ENCODE results near the gene SLC9A9.
A peak's percentile ranks its signal among the peaks of the same experiment; 100 is the strongest.

The SLC9A9 gene

GRCh38 chr3:143263852-143264513 is 584.3 kb downstream of the SLC9A9 start:
- no peak overlapping the region for H2AFZ ChIP-seq (ENCODE audit: insufficient read depth, low read length, poor library complexity)
- H2BK5ac ChIP-seq (ENCODE audit: low read depth, low read length, poor library complexity): no peak overlapping the region
- H3K36me3 ChIP-seq (ENCODE audit: control insufficient read depth in 1 of 2, insufficient read depth in 2 of 2, low read length in 2 of 2): no peaks in the 10 kb centered on the region
- H3K4me3 ChIP-seq (ENCODE audit: low read depth, low read length): no peak overlapping the region
- H4K12ac ChIP-seq (ENCODE audit: low read depth, low read length): no peak overlapping the region
- no peak overlapping the region for H3K9ac ChIP-seq (ENCODE audit: low read length)
- H2BK120ac ChIP-seq (ENCODE audit: insufficient read depth, low read length, poor library complexity): no peak overlapping the region
- no peak overlapping the region for H2AK5ac ChIP-seq (ENCODE audit: low read length)
- no peak overlapping the region for H2BK12ac ChIP-seq (ENCODE audit: low read length)
- no peak overlapping the region for H3K4me2 ChIP-seq (ENCODE audit: low read length)
- no peak overlapping the region for H4K91ac ChIP-seq (ENCODE audit: low read depth, low read length)
- H3K14ac ChIP-seq (ENCODE audit: low read length): no peak overlapping the region
- no peak overlapping the region for H3K4ac ChIP-seq (ENCODE audit: low read depth, low read length)
- peaks cover 2% of the 10 kb centered on the region for H3K79me2 ChIP-seq (ENCODE audit: control insufficient read depth, insufficient read depth, low read length, poor library complexity)
- DNase-seq: no peak
- no peak overlapping the region for H3K23ac ChIP-seq (ENCODE audit: low read length)
- no peak overlapping the region for H3K27ac ChIP-seq (ENCODE audit: low read depth, low read length)
- no CpG with 5 or more reads among the region's 5 CpGs for WGBS (ENCODE audit: extremely low coverage, insufficient coverage, insufficient read length)
- no peaks in the 10 kb centered on the region for H3K9me3 ChIP-seq (ENCODE audit: insufficient read depth, low read depth, low read length)
- no peak overlapping the region for H4K8ac ChIP-seq (ENCODE audit: low read depth, low read length)
- no peaks in the 10 kb centered on the region for H3K27me3 ChIP-seq (ENCODE audit: insufficient read depth, low read length)
- H3K18ac ChIP-seq (ENCODE audit: low read length): no peak overlapping the region
- no peaks in the 10 kb centered on the region for H3K4me1 ChIP-seq (ENCODE audit: control insufficient read depth in 1 of 2, insufficient read depth in 2 of 2, low read length in 2 of 2)
- no peaks in the 10 kb centered on the region for H3K79me1 ChIP-seq (ENCODE audit: low read length)

- no peak overlapping the region for H3K4me3 ChIP-seq (ENCODE audit: low read depth, low read length)
- no peak overlapping the region for H4K91ac ChIP-seq (ENCODE audit: low read depth, low read length)
- H3K36me3 ChIP-seq (ENCODE audit: control insufficient read depth in 1 of 2, insufficient read depth in 2 of 2, low read length in 2 of 2): no peaks in the 10 kb centered on the region
- H4K12ac ChIP-seq (ENCODE audit: low read depth, low read length): no peak overlapping the region
- H3K4me2 ChIP-seq (ENCODE audit: low read length): no peak overlapping the region
- no peak overlapping the region for H3K14ac ChIP-seq (ENCODE audit: low read length)
- H4K8ac ChIP-seq (ENCODE audit: low read depth, low read length): no peak overlapping the region
- H2BK5ac ChIP-seq (ENCODE audit: low read depth, low read length, poor library complexity): no peak overlapping the region
- peaks cover 2% of the 10 kb centered on the region for H3K79me2 ChIP-seq (ENCODE audit: control insufficient read depth, insufficient read depth, low read length, poor library complexity)
- no CpG with 5 or more reads among the region's 2 CpGs for WGBS (ENCODE audit: extremely low coverage, insufficient coverage, insufficient read length)
- no peak overlapping the region for H3K9ac ChIP-seq (ENCODE audit: low read length)
- no peak for DNase-seq
- H3K23ac ChIP-seq (ENCODE audit: low read length): no peak overlapping the region
- no peaks in the 10 kb centered on the region for H3K79me1 ChIP-seq (ENCODE audit: low read length)
- H3K27ac ChIP-seq (ENCODE audit: low read depth, low read length): no peak overlapping the region
- no peak overlapping the region for H2BK12ac ChIP-seq (ENCODE audit: low read length)
- H2AFZ ChIP-seq (ENCODE audit: insufficient read depth, low read length, poor library complexity): no peak overlapping the region
- H3K4ac ChIP-seq (ENCODE audit: low read depth, low read length): no peak overlapping the region
- no peaks in the 10 kb centered on the region for H3K27me3 ChIP-seq (ENCODE audit: insufficient read depth, low read length)
- H3K18ac ChIP-seq (ENCODE audit: low read length): no peak overlapping the region
- no peaks in the 10 kb centered on the region for H3K4me1 ChIP-seq (ENCODE audit: control insufficient read depth in 1 of 2, insufficient read depth in 2 of 2, low read length in 2 of 2)
- H2AK5ac ChIP-seq (ENCODE audit: low read length): no peak overlapping the region
- no peaks in the 10 kb centered on the region for H3K9me3 ChIP-seq (ENCODE audit: insufficient read depth, low read depth, low read length)
- H2BK120ac ChIP-seq (ENCODE audit: insufficient read depth, low read length, poor library complexity): no peak overlapping the region
Observed at GRCh38 chr3:143261848-143262247, 586.4 kb downstream of the SLC9A9 start.

- Histone ChIP-seq H3K18ac (ENCODE audit: low read length) (no peak overlapping the region), H3K14ac (ENCODE audit: low read length) (no peak overlapping the region), H2AFZ (ENCODE audit: insufficient read depth, low read length, poor library complexity) (no peak overlapping the region), H2BK120ac (ENCODE audit: insufficient read depth, low read length, poor library complexity) (no peak overlapping the region), H2AK5ac (ENCODE audit: low read length) (no peak overlapping the region), H4K12ac (ENCODE audit: low read depth, low read length) (no peak overlapping the region), H3K4me3 (ENCODE audit: low read depth, low read length) (no peak overlapping the region), H3K4ac (ENCODE audit: low read depth, low read length) (no peak overlapping the region), H4K8ac (ENCODE audit: low read depth, low read length) (no peak overlapping the region), H2BK5ac (ENCODE audit: low read depth, low read length, poor library complexity) (no peak overlapping the region), H3K79me2 (ENCODE audit: control insufficient read depth, insufficient read depth, low read length, poor library complexity) (no peaks in the 10 kb centered on the region), H2BK12ac (ENCODE audit: low read length) (no peak overlapping the region), H3K9me3 (ENCODE audit: insufficient read depth, low read depth, low read length) (no peaks in the 10 kb centered on the region), H3K36me3 (ENCODE audit: control insufficient read depth in 1 of 2, insufficient read depth in 2 of 2, low read length in 2 of 2) (no peaks in the 10 kb centered on the region), H3K79me1 (ENCODE audit: low read length) (no peaks in the 10 kb centered on the region), H3K4me2 (ENCODE audit: low read length) (no peak overlapping the region), H4K91ac (ENCODE audit: low read depth, low read length) (no peak overlapping the region), H3K27me3 (ENCODE audit: insufficient read depth, low read length) (no peaks in the 10 kb centered on the region), H3K9ac (ENCODE audit: low read length) (no peak overlapping the region), H3K4me1 (ENCODE audit: control insufficient read depth in 1 of 2, insufficient read depth in 2 of 2, low read length in 2 of 2) (no peaks in the 10 kb centered on the region), H3K23ac (ENCODE audit: low read length) (no peak overlapping the region), H3K27ac (ENCODE audit: low read depth, low read length) (no peak overlapping the region)
- no CpG with 5 or more reads among the region's 4 CpGs for WGBS (ENCODE audit: extremely low coverage, insufficient coverage, insufficient read length)
- DNase-seq: no peak
Observed at GRCh38 chr3:143258692-143259091, 589.6 kb downstream of the SLC9A9 start.

- Histone ChIP-seq H4K91ac (ENCODE audit: low read depth, low read length) (no peak overlapping the region), H3K79me1 (ENCODE audit: low read length) (no peaks in the 10 kb centered on the region), H4K8ac (ENCODE audit: low read depth, low read length) (no peak overlapping the region), H3K36me3 (ENCODE audit: control insufficient read depth in 1 of 2, insufficient read depth in 2 of 2, low read length in 2 of 2) (no peaks in the 10 kb centered on the region), H3K14ac (ENCODE audit: low read length) (no peak overlapping the region), H3K9me3 (ENCODE audit: insufficient read depth, low read depth, low read length) (no peaks in the 10 kb centered on the region), H3K27ac (ENCODE audit: low read depth, low read length) (no peak overlapping the region), H2BK12ac (ENCODE audit: low read length) (no peak overlapping the region), H3K4ac (ENCODE audit: low read depth, low read length) (no peak overlapping the region), H2AK5ac (ENCODE audit: low read length) (no peak overlapping the region), H3K4me1 (ENCODE audit: control insufficient read depth in 1 of 2, insufficient read depth in 2 of 2, low read length in 2 of 2) (no peaks in the 10 kb centered on the region), H3K4me3 (ENCODE audit: low read depth, low read length) (no peak overlapping the region), H2BK120ac (ENCODE audit: insufficient read depth, low read length, poor library complexity) (no peak overlapping the region), H2BK5ac (ENCODE audit: low read depth, low read length, poor library complexity) (no peak overlapping the region), H3K18ac (ENCODE audit: low read length) (no peak overlapping the region), H3K79me2 (ENCODE audit: control insufficient read depth, insufficient read depth, low read length, poor library complexity) (no peaks in the 10 kb centered on the region), H3K27me3 (ENCODE audit: insufficient read depth, low read length) (no peaks in the 10 kb centered on the region), H2AFZ (ENCODE audit: insufficient read depth, low read length, poor library complexity) (no peak overlapping the region), H3K4me2 (ENCODE audit: low read length) (no peak overlapping the region), H3K23ac (ENCODE audit: low read length) (no peak overlapping the region), H4K12ac (ENCODE audit: low read depth, low read length) (no peak overlapping the region), H3K9ac (ENCODE audit: low read length) (no peak overlapping the region)
- DNase-seq: peak in 1 of 2 donors; percentile 54
Observed at GRCh38 chr3:143256416-143256815, 591.9 kb downstream of the SLC9A9 start.
